WERI-Rb-1 (cell line): ENCODE measurements around the gene TOMM40L.

ENCODE experiments used
- DNase-seq: peaks from one replicate; pipeline ENCODE4 v3.0.0-alpha.2; 2020
- H3K27ac ChIP-seq: fragments of 250-450 bp; sonication (Bioruptor Pico); 2 replicates; pipeline ENCODE4 v1.5.1; 2020; ENCODE audit warnings: mild to moderate bottlenecking, moderate library complexity
- H3K27me3 ChIP-seq: fragments of 250-450 bp; sonication (Bioruptor Pico); 2 replicates; pipeline ENCODE4 v1.5.1; 2021; ENCODE audit warnings: mild to moderate bottlenecking, low read depth, moderate library complexity; ENCODE audit not compliant: insufficient read depth, severe bottlenecking
- H3K36me3 ChIP-seq: fragments of 250-450 bp; sonication (Bioruptor Pico); 2 replicates; pipeline ENCODE4 v1.5.1; 2020; ENCODE audit warnings: mild to moderate bottlenecking, moderate library complexity
- H3K4me3 ChIP-seq: 2 replicates; pipeline ENCODE4 v1.5.1; 2011; ENCODE audit warnings: low read depth, mild to moderate bottlenecking, control low read depth, low read length
- H3K9me3 ChIP-seq: fragments of 250-450 bp; sonication (Bioruptor Pico); 2 replicates; pipeline ENCODE4 v1.5.1; 2021; ENCODE audit warnings: mild to moderate bottlenecking, moderate library complexity; ENCODE audit not compliant: severe bottlenecking
- CTCF ChIP-seq: IDR thresholded peaks from 2 replicates; pipeline ENCODE4 v1.5.1; 2011; ENCODE audit warnings: low read depth, mild to moderate bottlenecking, control low read depth, inconsistent platforms, low read length

The TOMM40L gene

GRCh38 chr1:161216945-161217712 lies 8.7 kb upstream of the TOMM40L start:
- Histone ChIP-seq H3K36me3 (peaks cover 29% of the 10 kb centered on the region), H3K4me3 (no peak overlapping the region), H3K27me3 (no peaks in the 10 kb centered on the region), H3K27ac (no peak overlapping the region), H3K9me3 (peaks cover under 1% of the 10 kb centered on the region)
- no peak for DNase-seq
- TF ChIP-seq CTCF: no peak

GRCh38 chr1:161217831-161218230 lies 8.0 kb upstream of the TOMM40L start:
- Histone ChIP-seq H3K4me3 (no peak overlapping the region), H3K27ac (no peak overlapping the region)
- DNase-seq: no peak

GRCh38 chr1:161218301-161219077 lies 7.4 kb upstream of the TOMM40L start:
- Histone ChIP-seq H3K4me3 (no peak overlapping the region), H3K27me3 (no peaks in the 10 kb centered on the region), H3K36me3 (peaks cover 16% of the 10 kb centered on the region), H3K27ac (no peak overlapping the region), H3K9me3 (peaks cover 2% of the 10 kb centered on the region)
- no peak for DNase-seq
- TF ChIP-seq CTCF: no peak

More at GRCh38 chr1:161217831-161218230, 8.0 kb upstream of the TOMM40L start:
- peaks cover 2% of the 10 kb centered on the region for H3K9me3 ChIP-seq
- TF ChIP-seq CTCF: no peak
- H3K36me3 ChIP-seq: peaks cover 22% of the 10 kb centered on the region
- no peaks in the 10 kb centered on the region for H3K27me3 ChIP-seq

- Histone ChIP-seq H3K4me3 (no peak overlapping the region), H3K9me3 (peaks cover 2% of the 10 kb centered on the region), H3K27me3 (no peaks in the 10 kb centered on the region), H3K36me3 (peaks cover 8% of the 10 kb centered on the region), H3K27ac (no peak overlapping the region)
- DNase-seq: no peak
- TF ChIP-seq CTCF: no peak
These were observed 6.6 kb upstream of the TOMM40L start for GRCh38 chr1:161219078-161219892.

- Histone ChIP-seq H3K9me3 (peaks cover 2% of the 10 kb centered on the region), H3K27ac (no peak overlapping the region), H3K4me3 (no peak overlapping the region), H3K36me3 (peaks cover 3% of the 10 kb centered on the region; the same call in 1 of the 2 replicates), H3K27me3 (no peaks in the 10 kb centered on the region)
- no peak for TF ChIP-seq CTCF
- no peak for DNase-seq
These were observed 5.9 kb upstream of the TOMM40L start for GRCh38 chr1:161220002-161220401.
